ENCODE data around the gene BOD1. TPM values are rescaled to one million over a fixed set of nuclear protein-coding genes. Genes with fewer than 3 reads are reported as not detected.
A peak's percentile ranks its signal among the peaks of the same experiment; 100 is the strongest.

Gene BOD1
- total RNA-seq, 1 donor from 2014 or later: 76.7 TPM

DNA sequence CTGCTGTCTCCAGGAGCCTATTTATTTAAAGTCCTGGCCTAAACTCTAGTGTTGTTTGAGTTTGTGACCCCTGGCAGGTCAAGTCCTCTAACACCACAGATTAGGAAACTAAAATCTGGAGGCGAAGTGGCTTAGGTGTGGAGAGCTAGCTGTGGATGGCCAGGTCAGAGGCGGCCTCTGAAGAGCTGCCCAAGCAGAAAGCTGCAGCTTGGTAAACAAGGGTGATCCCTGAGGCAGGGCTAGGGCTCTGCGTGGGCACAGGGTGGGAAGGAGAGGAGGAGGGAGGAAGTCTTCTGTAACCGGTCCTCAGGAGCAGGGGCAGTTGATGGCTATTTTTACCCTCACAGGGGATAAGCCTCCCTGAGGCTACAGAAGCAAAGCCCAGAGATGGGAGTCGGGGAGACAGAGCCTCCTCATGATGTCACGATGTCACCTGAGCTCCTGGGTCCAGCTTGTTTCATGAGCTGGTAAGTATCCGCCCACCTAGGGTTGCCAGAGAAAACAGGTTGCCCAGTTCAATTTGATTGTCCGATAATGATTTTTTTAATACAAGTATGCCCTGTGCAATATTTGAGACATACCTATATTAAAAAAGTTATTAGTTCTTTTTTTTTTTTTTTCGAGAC, 25.9 kb upstream of the BOD1 start:
- Mint-ChIP-seq H3K9me3 (ENCODE audit: unreplicated experiment) (no peaks in the 10 kb centered on the region), H3K27me3 (ENCODE audit: unreplicated experiment) (no peaks in the 10 kb centered on the region), H3K27ac (ENCODE audit: unreplicated experiment) (no peak overlapping the region), H3K36me3 (ENCODE audit: low read depth, unreplicated experiment) (no peaks in the 10 kb centered on the region), H3K4me3 (ENCODE audit: unreplicated experiment) (no peak overlapping the region), H3K4me1 (ENCODE audit: unreplicated experiment) (peaks cover 2% of the 10 kb centered on the region)
- DNase-seq (ENCODE audit: low spot score): no peak
- TF ChIP-seq, protein P1, sequence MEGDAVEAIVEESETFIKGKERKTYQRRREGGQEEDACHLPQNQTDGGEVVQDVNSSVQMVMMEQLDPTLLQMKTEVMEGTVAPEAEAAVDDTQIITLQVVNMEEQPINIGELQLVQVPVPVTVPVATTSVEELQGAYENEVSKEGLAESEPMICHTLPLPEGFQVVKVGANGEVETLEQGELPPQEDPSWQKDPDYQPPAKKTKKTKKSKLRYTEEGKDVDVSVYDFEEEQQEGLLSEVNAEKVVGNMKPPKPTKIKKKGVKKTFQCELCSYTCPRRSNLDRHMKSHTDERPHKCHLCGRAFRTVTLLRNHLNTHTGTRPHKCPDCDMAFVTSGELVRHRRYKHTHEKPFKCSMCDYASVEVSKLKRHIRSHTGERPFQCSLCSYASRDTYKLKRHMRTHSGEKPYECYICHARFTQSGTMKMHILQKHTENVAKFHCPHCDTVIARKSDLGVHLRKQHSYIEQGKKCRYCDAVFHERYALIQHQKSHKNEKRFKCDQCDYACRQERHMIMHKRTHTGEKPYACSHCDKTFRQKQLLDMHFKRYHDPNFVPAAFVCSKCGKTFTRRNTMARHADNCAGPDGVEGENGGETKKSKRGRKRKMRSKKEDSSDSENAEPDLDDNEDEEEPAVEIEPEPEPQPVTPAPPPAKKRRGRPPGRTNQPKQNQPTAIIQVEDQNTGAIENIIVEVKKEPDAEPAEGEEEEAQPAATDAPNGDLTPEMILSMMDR (IDR thresholded peaks at IDR 0.05; ENCODE audit: unreplicated experiment): no peak

DNA sequence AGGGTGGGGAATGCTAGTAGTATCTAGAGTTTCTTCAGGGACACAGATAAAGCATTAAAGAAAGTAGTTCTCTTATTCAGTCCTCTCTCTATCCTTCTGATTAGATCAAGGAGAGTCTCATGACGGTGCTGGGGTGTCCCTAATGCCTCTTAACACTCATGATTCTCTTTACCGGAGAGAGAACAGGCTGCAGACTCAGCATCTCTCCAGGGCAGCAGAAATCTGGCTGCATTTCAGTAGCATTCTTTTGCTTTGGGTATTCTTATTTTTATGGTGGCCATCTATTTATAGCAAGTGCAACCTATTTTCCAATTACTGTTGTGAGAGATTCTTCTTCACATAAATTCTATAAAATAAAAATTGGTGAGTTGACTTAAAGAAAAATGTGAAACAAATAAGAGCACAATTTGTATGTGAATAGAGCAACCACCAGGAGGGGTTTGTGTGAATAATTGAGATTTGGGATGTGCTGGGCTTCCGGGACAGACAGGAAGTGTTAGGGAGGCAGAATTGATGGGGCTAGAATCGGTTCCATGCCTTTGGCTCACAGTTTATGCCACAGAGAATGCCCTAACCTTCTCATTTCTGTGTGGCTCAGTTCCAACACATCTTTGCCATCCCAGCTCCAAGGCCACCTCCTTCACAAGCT, 23.8 kb upstream of the BOD1 start:
- no peaks in the 10 kb centered on the region for H3K27me3 Mint-ChIP-seq (ENCODE audit: unreplicated experiment)
- H3K27ac Mint-ChIP-seq (ENCODE audit: unreplicated experiment): peak overlapping the region; percentile 43
- no peak overlapping the region for H3K4me3 Mint-ChIP-seq (ENCODE audit: unreplicated experiment)
- H3K9me3 Mint-ChIP-seq (ENCODE audit: unreplicated experiment): no peaks in the 10 kb centered on the region
- DNase-seq (ENCODE audit: low spot score): no peak
- H3K4me1 Mint-ChIP-seq (ENCODE audit: unreplicated experiment): peaks cover 2% of the 10 kb centered on the region
- H3K36me3 Mint-ChIP-seq (ENCODE audit: low read depth, unreplicated experiment): no peaks in the 10 kb centered on the region
- TF ChIP-seq, protein P1 (IDR thresholded peaks at IDR 0.05; ENCODE audit: unreplicated experiment): no peak

DNA sequence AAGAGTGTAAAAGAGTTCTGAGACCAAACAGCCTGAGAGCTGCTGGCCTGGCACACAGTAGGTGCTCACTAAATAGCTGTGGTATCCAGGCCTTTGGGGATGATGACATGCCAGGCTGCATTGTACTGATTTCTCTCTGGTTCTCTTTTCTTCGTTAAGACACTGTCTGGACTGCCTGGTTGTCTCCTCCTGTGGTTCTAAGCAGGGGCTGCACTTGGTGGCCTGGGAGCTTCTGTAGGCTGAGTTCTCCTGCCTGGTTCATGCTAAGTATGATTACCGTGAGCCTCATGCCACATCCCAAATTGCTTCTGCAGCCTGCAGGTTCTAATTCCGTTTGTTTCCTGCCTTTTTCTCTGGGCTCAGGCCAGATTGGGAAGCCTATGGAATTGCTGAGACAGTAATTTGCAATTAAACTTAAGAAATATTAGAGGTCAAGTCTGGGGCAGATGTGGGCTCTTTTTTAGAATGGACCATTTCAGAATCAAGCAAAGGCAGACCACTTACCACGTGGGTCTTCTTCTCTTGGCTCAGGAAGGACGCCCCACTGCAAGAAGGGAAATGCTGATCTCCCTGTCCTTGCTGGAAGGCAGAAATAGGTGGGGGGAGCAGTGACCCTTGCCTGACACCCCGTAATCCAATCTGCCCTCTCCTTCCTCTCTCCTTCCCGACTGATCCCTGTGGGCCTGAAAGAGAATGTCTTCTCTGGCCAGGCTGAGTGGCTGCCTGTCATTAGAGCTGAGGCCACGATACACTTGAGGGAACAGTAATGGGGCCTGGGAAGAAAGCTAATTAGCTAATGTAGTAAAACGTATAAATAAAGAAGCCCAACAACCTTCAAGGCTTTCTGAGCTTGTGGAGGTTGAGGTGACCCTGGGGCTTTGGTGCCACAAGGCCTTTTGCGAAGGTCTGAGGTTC, 21.9 kb upstream of the BOD1 start:
- peaks cover 5% of the 10 kb centered on the region for H3K4me1 Mint-ChIP-seq (ENCODE audit: unreplicated experiment)
- H3K36me3 Mint-ChIP-seq (ENCODE audit: low read depth, unreplicated experiment): no peaks in the 10 kb centered on the region
- no peak overlapping the region for H3K4me3 Mint-ChIP-seq (ENCODE audit: unreplicated experiment)
- H3K9me3 Mint-ChIP-seq (ENCODE audit: unreplicated experiment): no peaks in the 10 kb centered on the region
- DNase-seq (ENCODE audit: low spot score): no peak
- no peak overlapping the region for H3K27ac Mint-ChIP-seq (ENCODE audit: unreplicated experiment)
- H3K27me3 Mint-ChIP-seq (ENCODE audit: unreplicated experiment): no peaks in the 10 kb centered on the region
- TF ChIP-seq, protein P1 (IDR thresholded peaks at IDR 0.05; ENCODE audit: unreplicated experiment): no peak

DNA sequence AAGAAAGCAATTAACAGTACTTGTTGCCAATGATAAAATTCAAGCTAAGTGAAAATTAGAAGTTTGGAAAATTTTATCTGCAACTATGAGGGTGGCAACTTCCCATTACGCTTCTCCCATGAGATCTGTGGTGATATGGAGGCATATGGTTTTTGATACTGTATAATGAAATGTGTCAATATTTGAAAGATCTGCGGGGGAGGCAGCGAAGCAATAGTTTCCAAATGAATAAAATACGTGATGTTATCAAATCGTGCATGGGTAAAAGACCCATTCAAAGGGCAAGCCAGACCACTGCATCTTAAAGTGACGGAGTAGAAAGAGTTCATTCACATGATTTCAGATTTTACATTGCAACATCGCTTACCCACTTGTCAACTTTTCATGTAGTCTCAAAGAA, 20.9 kb upstream of the BOD1 start:
- Mint-ChIP-seq H3K27me3 (ENCODE audit: unreplicated experiment) (no peaks in the 10 kb centered on the region), H3K4me3 (ENCODE audit: unreplicated experiment) (no peak overlapping the region), H3K4me1 (ENCODE audit: unreplicated experiment) (peaks cover 5% of the 10 kb centered on the region), H3K36me3 (ENCODE audit: low read depth, unreplicated experiment) (no peaks in the 10 kb centered on the region), H3K27ac (ENCODE audit: unreplicated experiment) (no peak overlapping the region), H3K9me3 (ENCODE audit: unreplicated experiment) (no peaks in the 10 kb centered on the region)
- DNase-seq (ENCODE audit: low spot score): no peak
- TF ChIP-seq, protein P1 (IDR thresholded peaks at IDR 0.05; ENCODE audit: unreplicated experiment): no peak
